Fibroblast of skin of abdomen (primary cell): Measurements from ENCODE around the gene MTMR10.

ENCODE experiments used
- DNase-seq: peaks from one replicate; pipeline ENCODE4 v3.0.0-alpha.2; 2013

Gene MTMR10

GRCh38 chr15:30919877-30920550 is 71.4 kb downstream of the MTMR10 start:
- no peak for DNase-seq

- DNase-seq, result no peak
Measured at GRCh38 chr15:30918366-30918765, 73.1 kb downstream of the MTMR10 start.

- no peak for DNase-seq
Measured at GRCh38 chr15:30917675-30918074, 73.8 kb downstream of the MTMR10 start.

- DNase-seq, result no peak
Measured at GRCh38 chr15:30917013-30917412, 74.4 kb downstream of the MTMR10 start.

- DNase-seq, result no peak
Measured at GRCh38 chr15:30913761-30914160, 77.7 kb downstream of the MTMR10 start.

GRCh38 chr15:30906366-30906765 is 85.1 kb downstream of the MTMR10 start:
- DNase-seq, result no peak

- no peak for DNase-seq
Measured at GRCh38 chr15:30905821-30906220, 85.6 kb downstream of the MTMR10 start.

GRCh38 chr15:30904812-30905211 is 86.6 kb downstream of the MTMR10 start:
- no peak for DNase-seq

- DNase-seq, result peak; percentile 85
Measured at GRCh38 chr15:30903497-30904187, 87.8 kb downstream of the MTMR10 start, which contains the start of gene FAN1. Gene FAN1, plus strand, starts transcription at chr15:30903915. Its CDS starts 749 bp downstream, at chr15:30904664.

GRCh38 chr15:30901889-30902288 is 89.5 kb downstream of the MTMR10 start:
- DNase-seq, result no peak

- DNase-seq, result no peak
Measured at GRCh38 chr15:30896211-30896606, 95.2 kb downstream of the MTMR10 start.

GRCh38 chr15:30895461-30896210 is 95.8 kb downstream of the MTMR10 start:
- no peak for DNase-seq

- DNase-seq, result no peak
Measured at GRCh38 chr15:30889196-30889595, 102.2 kb downstream of the MTMR10 start.
